HUES64 (cell line): ENCODE data around the gene ABCD3.

Experiments
- H3K27ac ChIP-seq: 2 replicates; pipeline ENCODE4 v1.7.0; 2013; ENCODE audit warnings: low read depth, low read length, inconsistent platforms
- H3K27me3 ChIP-seq: 2 replicates; pipeline ENCODE4 v1.6.1; 2013; ENCODE audit warnings: mild to moderate bottlenecking, low read length; ENCODE audit not compliant: insufficient read depth
- H3K36me3 ChIP-seq: 2 replicates; pipeline ENCODE4 v1.6.1; 2013; ENCODE audit warnings: mild to moderate bottlenecking, low read length; ENCODE audit not compliant: insufficient read depth
- H3K4me1 ChIP-seq: 2 replicates; pipeline ENCODE4 v1.6.1; 2013; ENCODE audit warnings: mild to moderate bottlenecking, low read length, moderate library complexity; ENCODE audit not compliant: insufficient read depth
- H3K4me3 ChIP-seq: 2 replicates; pipeline ENCODE4 v1.5.1; 2013; ENCODE audit warnings: mild to moderate bottlenecking, low read length, moderate library complexity
- H3K9ac ChIP-seq: 2 replicates; pipeline ENCODE4 v1.6.1; 2013; ENCODE audit warnings: mild to moderate bottlenecking, low read depth, low read length
- H3K9me3 ChIP-seq: 2 replicates; pipeline ENCODE4 v1.6.1; 2013; ENCODE audit warnings: low read depth, low read length; ENCODE audit not compliant: insufficient read depth
- WGBS: fragments of 150-250, 120-280 bp; methylation state at CpG from one replicate; pipeline ENCODE4 v1.1.7; 2013; ENCODE audit warnings: missing lambda C conversion rate; 5-methylcytosine and 5-hydroxymethylcytosine counted together

The ABCD3 gene

DNA sequence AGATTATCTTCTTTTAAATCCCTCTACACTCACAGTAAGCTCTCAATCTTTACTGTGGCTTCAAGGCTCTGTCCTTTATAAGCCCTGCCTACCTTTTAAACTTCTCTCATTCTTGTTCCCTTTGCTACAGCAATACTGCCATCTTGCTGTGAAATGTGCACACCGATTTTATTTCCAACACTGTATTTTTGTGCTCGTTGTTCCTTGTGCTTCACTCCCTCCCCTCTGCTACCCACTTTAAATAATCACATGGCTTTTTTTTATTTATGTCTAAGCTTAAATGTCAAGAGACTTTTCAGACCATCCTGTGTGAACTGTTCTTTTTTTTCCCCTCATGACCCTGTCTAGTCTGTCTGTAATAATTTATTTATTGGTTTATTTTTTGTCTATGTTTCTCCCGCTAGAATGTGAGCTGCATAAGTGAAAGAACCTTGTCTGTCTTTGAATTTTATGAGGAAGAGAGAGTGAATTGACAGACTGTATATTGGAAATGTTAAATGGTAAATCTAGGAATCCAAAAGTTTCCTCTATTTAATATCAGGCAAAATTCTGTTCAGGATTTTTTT lies 45.7 kb downstream of the ABCD3 start:
- no peak overlapping the region for H3K27ac ChIP-seq
- no peak overlapping the region for H3K4me3 ChIP-seq
- H3K9ac ChIP-seq: no peak overlapping the region
- peaks cover 37% of the 10 kb centered on the region for H3K36me3 ChIP-seq
- 84% methylated on average over 2 of the region's 3 CpGs for WGBS
- no peaks in the 10 kb centered on the region for H3K27me3 ChIP-seq
- H3K9me3 ChIP-seq: 0 out of 2 replicates have a peak, but pooled peaks cover 5% of the 10 kb centered on the region
- H3K4me1 ChIP-seq: no peaks in the 10 kb centered on the region

DNA sequence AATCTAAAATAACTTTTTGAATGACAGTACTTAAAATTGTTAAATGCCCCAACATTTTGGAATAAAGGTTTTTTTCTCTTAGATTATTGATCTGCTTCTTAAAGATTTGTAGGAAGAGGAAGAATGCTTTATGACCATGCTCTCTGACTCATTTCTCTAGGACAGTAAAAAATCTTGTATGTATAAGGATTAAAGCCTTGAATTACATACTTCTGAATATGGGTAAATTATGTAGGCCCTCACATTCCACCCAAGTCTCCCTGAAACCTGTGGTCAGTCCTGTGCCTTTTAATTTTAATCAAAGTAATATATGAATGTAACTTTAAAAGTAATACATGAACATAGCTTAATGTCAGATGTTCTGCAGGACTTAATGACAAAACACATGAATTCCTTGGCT lies 50.5 kb downstream of the ABCD3 start:
- H3K27me3 ChIP-seq: no peaks in the 10 kb centered on the region
- H3K4me1 ChIP-seq: peaks cover 5% of the 10 kb centered on the region; the same call in 1 of the 2 replicates
- H3K9me3 ChIP-seq: 0 out of 2 replicates have a peak, but pooled peaks cover 5% of the 10 kb centered on the region
- H3K27ac ChIP-seq: no peak overlapping the region
- H3K9ac ChIP-seq: no peak overlapping the region
- H3K36me3 ChIP-seq: peaks cover 23% of the 10 kb centered on the region
- H3K4me3 ChIP-seq: no peak overlapping the region

DNA sequence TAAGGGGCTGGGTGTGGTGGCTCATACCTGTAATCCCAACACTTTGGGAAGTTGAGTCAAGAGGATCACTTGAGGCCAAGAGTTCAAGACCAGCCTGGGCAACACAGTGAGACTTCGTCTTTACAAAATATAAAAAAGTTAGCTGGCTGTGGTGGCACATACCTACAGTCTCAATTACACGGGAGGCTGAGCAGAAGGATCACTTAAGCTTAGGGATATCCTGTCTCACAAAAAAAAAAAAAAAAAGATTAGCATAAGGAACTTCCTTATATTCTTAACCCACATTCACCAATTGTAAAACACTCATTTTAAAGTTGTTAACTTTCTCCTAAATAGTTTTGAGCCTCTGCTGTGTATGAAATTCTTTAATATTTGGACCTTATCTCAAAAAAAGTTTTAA lies 53.1 kb downstream of the ABCD3 start:
- no peak overlapping the region for H3K9ac ChIP-seq
- WGBS: 94% methylated on average over 2 of the region's 2 CpGs
- H3K4me3 ChIP-seq: no peak overlapping the region
- H3K4me1 ChIP-seq: peaks cover 5% of the 10 kb centered on the region; the same call in 1 of the 2 replicates
- H3K27ac ChIP-seq: no peak overlapping the region
- H3K27me3 ChIP-seq: no peaks in the 10 kb centered on the region
- H3K36me3 ChIP-seq: 0 out of 2 replicates have a peak, but pooled peaks cover 2% of the 10 kb centered on the region
- no peaks in the 10 kb centered on the region for H3K9me3 ChIP-seq

DNA sequence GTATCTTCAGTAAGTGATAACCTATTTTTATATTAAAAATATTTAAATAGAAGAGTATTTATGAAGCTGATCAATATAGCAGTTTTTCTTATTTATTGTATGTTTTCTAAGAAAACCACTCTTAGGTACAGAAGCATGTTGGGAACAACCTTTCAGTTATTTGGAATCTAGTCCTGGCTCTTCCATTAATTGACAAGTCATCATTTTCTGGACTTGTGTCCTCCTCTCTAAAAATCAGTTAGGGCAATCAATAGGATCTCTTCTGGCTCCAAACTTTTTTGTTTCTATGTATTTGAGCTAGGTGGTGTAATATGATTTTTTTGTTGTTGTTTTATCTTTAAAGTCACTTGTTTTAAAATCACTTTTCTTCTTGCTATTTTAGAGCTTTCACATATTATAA lies 57.0 kb downstream of the ABCD3 start:
- Histone ChIP-seq H3K4me3 (no peak overlapping the region), H3K9me3 (no peaks in the 10 kb centered on the region), H3K4me1 (peaks cover 5% of the 10 kb centered on the region; the same call in 1 of the 2 replicates), H3K9ac (no peak overlapping the region), H3K36me3 (no peaks in the 10 kb centered on the region), H3K27ac (no peak overlapping the region), H3K27me3 (no peaks in the 10 kb centered on the region)

DNA sequence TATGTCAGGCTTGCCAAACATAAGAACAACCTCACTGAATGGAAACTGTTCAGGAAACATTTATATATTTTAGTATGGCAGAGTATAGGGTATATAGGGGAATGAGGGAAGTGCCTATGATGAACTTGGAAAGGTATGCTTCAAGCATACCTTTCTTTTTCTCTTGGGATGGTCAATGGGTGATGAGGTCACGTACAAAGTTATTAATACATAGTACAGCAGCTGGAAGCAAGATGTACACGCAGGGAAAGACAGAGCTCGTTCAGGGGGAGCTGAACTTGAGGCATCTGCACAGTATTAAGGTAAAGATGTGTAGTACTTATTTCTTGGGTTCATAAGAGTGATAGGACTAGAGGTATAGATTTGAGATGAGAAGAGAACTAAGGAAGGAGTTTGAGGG lies 61.5 kb downstream of the ABCD3 start:
- H3K9ac ChIP-seq: no peak overlapping the region
- no peak overlapping the region for H3K27ac ChIP-seq
- no peaks in the 10 kb centered on the region for H3K4me1 ChIP-seq
- WGBS: 93% methylated on average over 3 of the region's 3 CpGs
- H3K9me3 ChIP-seq: no peaks in the 10 kb centered on the region
- H3K27me3 ChIP-seq: no peaks in the 10 kb centered on the region
- no peak overlapping the region for H3K4me3 ChIP-seq
- 0 out of 2 replicates have a peak, but pooled peaks cover 3% of the 10 kb centered on the region for H3K36me3 ChIP-seq

DNA sequence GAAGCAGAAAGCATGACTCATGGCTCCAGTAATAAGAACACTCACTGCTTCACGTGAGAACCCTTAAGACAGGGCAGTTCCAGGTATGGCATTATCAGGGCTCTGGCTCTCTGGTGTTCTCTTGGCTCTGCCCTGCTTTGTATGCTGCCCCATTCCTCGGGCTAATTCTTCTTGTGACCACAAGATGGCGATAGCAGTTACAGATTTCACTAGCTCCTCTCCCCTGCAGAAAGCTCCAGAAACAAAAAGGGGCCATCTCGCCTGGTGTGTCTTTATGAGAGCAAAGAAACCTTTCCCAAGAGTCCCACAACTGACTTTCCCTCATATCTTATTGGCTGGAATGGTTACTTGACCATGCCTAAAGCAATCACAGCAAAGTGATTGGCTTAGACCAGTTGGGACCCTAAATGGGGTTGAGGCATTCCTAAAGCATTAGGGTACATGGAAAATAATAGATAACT lies 63.3 kb downstream of the ABCD3 start:
- Histone ChIP-seq H3K9me3 (no peaks in the 10 kb centered on the region), H3K4me3 (no peak overlapping the region), H3K4me1 (no peaks in the 10 kb centered on the region), H3K27ac (no peak overlapping the region), H3K27me3 (no peaks in the 10 kb centered on the region), H3K9ac (no peak overlapping the region), H3K36me3 (0 out of 2 replicates have a peak, but pooled peaks cover 3% of the 10 kb centered on the region)
- WGBS: 16% methylated on average over 4 of the region's 4 CpGs

DNA sequence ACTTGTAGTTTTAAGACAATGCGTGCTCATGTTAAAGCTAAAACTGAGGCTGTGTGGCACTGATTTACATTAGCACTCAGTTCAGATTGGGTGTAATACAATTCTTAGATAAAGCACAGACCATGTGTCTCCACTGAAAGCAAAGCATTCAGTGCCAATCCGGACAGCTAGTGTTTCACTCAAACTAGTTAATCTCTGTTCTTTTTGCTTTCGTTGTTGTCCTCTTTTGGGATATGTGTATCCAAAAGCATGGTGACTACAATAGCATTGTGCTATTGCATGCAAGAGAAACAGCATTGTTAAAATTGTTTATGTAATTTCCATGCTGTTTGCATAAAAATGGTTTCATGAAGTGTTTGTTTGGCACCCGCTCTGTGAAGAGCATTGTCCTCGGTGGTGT lies 68.8 kb downstream of the ABCD3 start:
- Histone ChIP-seq H3K4me3 (no peak overlapping the region), H3K4me1 (no peaks in the 10 kb centered on the region), H3K9ac (no peak overlapping the region), H3K9me3 (no peaks in the 10 kb centered on the region), H3K27me3 (no peaks in the 10 kb centered on the region), H3K36me3 (peaks cover 14% of the 10 kb centered on the region), H3K27ac (no peak overlapping the region)
- WGBS: 89% methylated on average over 5 of the region's 5 CpGs

DNA sequence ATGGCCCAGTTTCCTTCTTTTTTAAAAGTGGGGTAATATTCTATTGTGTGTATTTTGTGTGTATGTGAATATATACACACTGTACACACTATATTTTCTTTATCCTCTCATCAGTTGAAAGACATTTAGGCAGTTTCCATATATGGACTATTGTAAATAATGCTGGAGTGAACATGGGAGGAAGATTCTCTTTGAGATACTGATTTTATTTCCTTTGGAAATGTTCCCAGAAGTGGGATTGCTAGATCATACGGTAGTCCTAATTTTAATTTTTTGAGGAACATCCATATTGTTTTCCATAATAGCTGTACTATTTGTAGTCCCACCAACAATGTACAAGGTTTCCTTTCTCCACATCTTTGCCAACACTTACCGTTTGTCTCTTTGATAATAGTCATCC lies 72.4 kb downstream of the ABCD3 start:
- H3K4me1 ChIP-seq: no peaks in the 10 kb centered on the region
- no peak overlapping the region for H3K9ac ChIP-seq
- H3K4me3 ChIP-seq: no peak overlapping the region
- H3K27me3 ChIP-seq: no peaks in the 10 kb centered on the region
- 100% methylated on average over 2 of the region's 2 CpGs for WGBS
- no peak overlapping the region for H3K27ac ChIP-seq
- peaks cover 22% of the 10 kb centered on the region for H3K36me3 ChIP-seq
- H3K9me3 ChIP-seq: no peaks in the 10 kb centered on the region

DNA sequence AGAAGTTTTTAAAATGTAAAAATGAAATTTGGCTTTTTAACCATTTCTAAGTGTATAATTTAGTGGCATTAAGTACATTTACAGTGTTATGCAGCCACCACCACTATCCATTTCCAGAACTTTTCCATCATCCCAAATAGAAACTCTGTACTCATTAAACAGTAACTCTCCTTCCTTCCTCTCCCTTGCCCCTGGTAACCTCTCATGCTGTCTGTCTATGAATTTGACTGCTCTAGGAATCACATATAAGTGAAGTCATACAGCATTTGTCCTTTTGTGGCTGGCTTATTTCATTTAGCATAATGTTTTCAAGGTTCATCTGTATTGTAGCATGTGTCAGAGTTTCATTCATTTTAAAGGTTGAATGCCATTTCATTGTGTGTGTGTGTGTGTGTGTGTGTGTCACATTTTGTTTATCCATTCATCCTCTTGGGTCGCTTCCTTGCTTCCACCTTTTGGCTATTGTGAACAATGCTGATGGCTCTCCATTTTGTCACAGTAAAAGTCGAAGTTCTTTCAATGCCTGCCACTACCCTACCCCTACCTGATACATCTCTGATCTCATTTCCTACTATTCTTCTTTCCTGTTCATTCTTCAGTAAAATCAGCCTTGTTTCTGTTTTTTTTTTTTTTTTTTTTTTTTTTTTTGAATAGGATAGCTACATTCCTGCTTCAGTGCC lies 78.0 kb downstream of the ABCD3 start:
- Histone ChIP-seq H3K9ac (no peak overlapping the region), H3K4me3 (no peak overlapping the region), H3K27ac (no peak overlapping the region), H3K9me3 (no peaks in the 10 kb centered on the region), H3K36me3 (peaks cover 36% of the 10 kb centered on the region), H3K27me3 (no peaks in the 10 kb centered on the region), H3K4me1 (no peaks in the 10 kb centered on the region)
- WGBS: 90% methylated on average over 2 of the region's 2 CpGs

DNA sequence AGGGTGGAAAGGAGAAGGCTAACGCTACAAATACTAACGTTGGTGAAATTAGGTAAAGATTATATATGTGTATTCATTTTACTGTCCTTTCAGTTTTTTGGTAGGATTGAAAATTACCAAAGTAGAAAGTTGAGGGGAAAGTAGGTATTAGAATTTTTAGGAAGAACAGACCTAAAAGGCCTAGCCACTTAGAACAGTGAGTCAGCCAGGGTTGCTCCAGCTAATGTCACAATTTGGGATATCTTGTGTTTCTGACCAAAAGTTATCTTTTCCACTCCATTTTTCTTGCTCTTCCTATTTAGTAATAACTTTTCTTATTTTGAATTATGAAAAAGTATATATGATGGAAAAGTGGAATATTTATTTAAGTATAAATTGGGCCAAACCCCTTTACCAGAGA lies 83.2 kb downstream of the ABCD3 start:
- Histone ChIP-seq H3K9me3 (no peaks in the 10 kb centered on the region), H3K4me1 (no peaks in the 10 kb centered on the region), H3K36me3 (peaks cover 27% of the 10 kb centered on the region), H3K4me3 (no peak overlapping the region), H3K27ac (no peak overlapping the region), H3K27me3 (no peaks in the 10 kb centered on the region), H3K9ac (no peak overlapping the region)
- WGBS: 95% methylated on average over 2 of the region's 2 CpGs

DNA sequence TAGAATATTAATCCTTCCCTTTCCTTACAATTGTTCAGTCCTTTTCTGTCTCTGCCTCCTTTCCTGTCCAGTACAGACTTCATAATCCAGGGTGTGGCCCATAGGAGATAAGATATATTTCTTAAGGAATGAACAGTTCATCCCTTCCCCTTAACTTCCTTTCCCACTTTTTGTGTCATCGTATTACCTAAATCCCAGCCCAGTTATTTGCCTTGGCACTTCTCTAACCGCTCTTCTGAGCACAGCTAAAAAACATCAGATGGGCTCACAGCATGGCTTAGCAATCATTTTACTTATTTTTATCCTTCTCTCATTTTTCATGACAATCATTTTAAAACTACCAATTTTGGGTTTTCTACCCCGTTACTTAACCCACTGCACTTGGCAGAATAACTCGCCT lies 83.7 kb downstream of the ABCD3 start:
- 96% methylated on average over 4 of the region's 4 CpGs for WGBS
- Histone ChIP-seq H3K4me1 (no peaks in the 10 kb centered on the region), H3K36me3 (peaks cover 31% of the 10 kb centered on the region)

More for the DNA sequence above, 83.7 kb downstream of the ABCD3 start:
- H3K9me3 ChIP-seq: no peaks in the 10 kb centered on the region
- no peak overlapping the region for H3K27ac ChIP-seq
- no peak overlapping the region for H3K9ac ChIP-seq
- no peaks in the 10 kb centered on the region for H3K27me3 ChIP-seq
- no peak overlapping the region for H3K4me3 ChIP-seq
